GM19438 (cell line): Measurements from ENCODE around the gene TP53I11.

Experiments
- ATAC-seq: cut with Tn5 transposase; IDR thresholded peaks from one replicate; pipeline ENCODE4 v1.9.1; 2021; ENCODE audit warnings: low read depth; ENCODE audit not compliant: unreplicated experiment

TP53I11 gene

DNA sequence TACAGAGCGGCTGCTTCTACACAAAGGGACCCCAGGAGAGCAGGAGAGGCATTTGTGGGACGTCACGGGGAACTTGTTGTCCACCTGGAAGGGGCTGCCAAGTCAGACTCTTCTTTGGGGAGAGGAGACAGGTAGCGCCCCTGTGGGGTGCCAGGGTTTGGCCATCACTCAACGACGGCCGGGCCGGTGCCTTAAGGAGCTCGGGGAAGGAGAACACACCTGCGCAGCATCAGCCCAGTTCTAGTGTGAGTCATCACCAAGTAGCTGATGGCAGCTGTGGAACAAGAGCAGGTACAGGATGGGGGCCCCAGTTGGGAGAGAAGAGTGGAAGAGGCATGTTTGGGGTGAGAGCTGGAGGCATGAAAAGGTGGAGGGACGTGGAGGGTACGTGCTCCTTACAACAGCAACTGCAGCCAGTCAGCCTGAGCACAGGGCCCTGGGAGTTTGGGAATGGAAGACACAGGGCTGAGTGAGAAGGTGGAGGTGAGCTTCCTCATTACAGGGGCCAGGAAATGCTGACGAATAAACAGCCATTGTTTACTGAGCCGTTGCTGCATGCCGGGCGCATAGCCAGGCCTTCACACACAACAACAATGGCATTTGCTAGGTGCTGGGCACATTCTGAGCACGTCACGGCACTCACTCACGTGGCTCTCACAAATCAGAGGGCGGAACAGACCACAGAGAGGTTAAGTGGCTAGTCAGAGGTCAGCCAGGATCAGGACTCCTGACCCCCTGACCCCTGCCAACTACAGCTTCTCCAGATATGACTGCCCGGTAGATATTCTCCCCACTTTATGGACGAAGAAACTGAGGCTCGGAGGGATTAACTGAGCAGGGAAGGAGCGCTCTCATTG lies 29.1 kb upstream of the TP53I11 start:
- ATAC-seq = no peak

GRCh38 chr11:44978961-44979331 lies 28.3 kb upstream of the TP53I11 start:
- ATAC-seq = no peak

DNA sequence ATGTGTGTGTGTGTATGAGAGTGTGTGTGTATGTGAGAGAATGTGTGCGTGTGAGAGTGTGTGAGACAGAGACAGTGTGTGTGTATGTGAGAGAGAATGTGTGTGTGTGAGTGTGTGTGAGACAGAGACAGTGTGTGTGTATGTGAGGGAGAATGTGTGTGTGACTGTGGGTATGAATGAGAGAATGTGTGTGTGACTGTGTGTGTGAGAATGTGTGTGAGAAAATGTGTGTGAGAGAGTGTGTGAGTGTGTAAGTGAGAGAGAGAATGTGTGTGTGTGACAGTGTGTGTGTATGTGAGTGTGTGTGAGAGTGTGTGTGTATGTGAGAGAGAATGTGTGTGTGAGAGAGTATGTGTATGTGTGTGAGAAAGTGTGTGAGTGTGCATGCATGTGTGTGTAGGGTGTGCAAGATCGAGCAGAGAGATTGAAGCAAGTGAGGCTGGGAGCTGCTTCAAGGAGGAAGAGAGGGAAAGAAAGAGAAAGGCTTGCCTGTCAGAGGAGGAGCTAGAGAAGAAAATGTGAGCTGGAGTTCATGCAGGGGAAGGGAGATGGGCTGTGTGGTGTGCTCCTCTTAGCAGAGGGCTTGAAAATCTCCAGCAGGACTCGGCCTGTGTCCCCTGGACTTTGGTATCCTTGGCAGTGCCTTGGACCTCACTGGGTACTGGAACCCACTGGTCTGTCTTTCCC lies 27.7 kb upstream of the TP53I11 start:
- ATAC-seq = no peak

DNA sequence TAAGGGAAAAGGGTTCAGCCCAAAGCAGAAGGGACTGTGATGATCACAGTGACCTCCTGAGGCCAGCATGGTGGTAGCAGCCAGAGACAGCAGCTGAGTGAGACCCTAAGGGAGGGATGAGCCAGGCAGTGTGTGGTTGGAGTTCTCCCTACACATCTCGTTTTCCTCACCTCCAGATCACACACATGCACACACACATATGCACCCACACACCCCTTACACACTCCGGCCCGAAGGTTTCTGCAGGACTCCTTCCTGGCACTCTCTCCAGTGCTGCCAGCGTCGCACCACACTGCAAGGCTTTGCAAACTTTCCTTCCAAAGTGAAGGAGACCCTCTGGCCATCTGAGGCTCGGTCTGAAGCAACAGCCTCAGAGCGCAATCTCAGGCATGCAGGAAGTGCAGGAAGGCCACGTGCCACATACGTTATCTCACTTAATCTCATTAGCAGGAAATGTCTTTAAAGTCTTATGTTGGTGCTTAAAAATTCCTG lies 26.9 kb upstream of the TP53I11 start:
- ATAC-seq = no peak

GRCh38 chr11:44976576-44976975 lies 25.9 kb upstream of the TP53I11 start:
- ATAC-seq = no peak

DNA sequence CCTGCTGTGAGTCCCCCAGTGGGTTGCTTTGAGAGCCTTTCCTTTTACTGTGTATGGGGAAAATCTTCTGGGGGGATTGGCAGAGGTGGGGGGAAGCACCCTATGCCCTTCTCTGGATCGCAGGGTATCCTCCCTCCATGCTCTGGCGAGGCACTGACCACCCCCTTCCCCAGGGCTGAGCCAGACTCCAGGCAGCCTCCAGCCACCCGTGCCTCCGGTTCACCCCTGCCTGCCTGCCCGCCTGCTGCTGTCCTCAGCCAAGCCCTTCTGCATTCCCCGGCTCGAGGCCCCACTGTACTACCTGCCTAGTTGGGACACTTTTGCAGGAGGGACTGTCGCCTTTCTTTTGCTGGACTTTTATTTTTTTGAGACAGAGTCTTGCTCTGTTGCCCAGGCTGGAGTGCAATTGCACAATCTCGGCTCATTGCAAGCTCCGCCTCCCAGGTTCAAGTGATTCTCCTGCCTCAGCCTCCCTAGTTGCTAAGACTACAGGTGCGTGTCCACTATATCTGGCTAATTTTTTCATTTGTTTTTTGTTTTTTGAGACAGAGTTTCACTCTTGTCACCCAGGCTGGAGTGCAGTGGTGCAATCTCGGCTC lies 23.8 kb upstream of the TP53I11 start:
- no peak for ATAC-seq

- ATAC-seq = no peak
These were observed 23.1 kb upstream of the TP53I11 start for GRCh38 chr11:44973632-44974401.

DNA sequence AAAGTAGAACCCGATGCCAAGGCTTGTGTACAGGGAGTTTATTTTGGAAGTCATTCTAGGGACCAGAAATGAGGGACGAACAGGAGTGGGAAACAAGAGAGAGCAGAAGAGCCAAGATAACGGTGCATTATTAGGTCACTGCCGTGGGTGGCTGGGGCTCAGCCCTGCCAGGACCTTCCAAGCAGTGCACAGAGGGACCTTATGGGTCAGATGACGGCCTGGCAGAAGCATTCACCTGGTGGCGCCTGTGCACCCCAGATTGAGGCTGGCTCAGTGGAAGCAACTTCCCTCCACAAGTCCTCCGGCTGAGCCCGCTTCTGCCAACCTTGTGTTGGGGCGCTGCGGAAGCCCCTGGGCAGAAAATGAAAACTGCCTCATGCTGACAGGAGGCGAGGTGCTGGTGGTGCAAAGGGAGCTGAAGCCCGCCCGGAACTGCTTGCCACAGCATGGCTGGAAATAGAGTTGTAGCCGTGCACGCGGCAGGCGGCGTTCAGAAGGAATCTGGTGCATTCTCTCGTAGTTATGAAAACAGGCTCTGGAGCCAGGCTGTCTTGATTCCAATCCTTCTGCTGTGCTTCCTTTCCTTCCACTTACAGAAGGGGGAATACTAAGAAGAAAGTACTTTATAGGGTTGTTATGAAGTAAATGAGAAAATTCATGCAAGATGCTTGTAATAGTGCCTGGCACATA lies 22.2 kb upstream of the TP53I11 start:
- no peak for ATAC-seq

DNA sequence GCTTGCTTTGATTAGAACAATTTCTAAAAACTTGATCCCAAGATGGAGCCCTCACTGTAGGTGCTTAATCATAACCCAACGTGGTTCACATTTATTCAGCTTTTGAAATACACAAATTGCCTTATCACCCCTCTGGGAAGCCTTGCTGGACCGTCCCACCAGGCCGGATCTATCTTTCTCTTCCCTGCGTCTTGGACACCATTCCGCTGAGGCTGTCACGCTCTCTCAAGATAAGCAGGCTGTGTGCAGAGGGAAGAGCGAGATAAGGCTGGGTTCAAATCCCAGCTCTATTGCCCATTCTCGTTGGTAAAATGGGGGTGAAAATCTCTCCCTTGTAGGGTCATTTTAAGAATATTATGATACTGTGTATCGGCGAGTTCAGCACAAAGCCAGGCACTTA lies 20.5 kb upstream of the TP53I11 start:
- ATAC-seq = no peak

GRCh38 chr11:44970293-44970692 lies 19.6 kb upstream of the TP53I11 start:
- no peak for ATAC-seq

- ATAC-seq = no peak
These were observed 19.1 kb upstream of the TP53I11 start for GRCh38 chr11:44969651-44970252.

DNA sequence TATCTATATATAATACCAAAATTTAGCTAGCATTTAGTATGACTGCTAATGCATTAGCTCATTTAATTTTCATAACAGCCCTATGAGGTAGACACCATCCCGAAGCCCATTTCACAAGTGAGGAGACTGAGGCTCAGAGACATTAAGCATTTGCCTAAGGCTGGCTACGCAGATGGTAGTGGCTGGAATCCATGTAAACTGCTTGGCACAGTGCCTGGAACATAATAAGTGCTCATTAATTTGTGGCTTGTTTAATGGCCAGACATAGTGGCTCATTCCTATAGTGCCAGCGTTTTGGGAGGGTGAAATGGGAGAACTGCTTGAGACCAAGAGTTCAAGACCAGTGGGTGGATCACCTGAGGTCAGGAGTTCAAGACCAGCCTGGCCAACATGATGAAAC lies 17.8 kb upstream of the TP53I11 start:
- ATAC-seq = no peak

GRCh38 chr11:44967930-44968496 lies 17.3 kb upstream of the TP53I11 start:
- ATAC-seq = no peak

GRCh38 chr11:44966694-44967093 lies 16.0 kb upstream of the TP53I11 start:
- no peak for ATAC-seq

GRCh38 chr11:44964526-44965209 lies 14.0 kb upstream of the TP53I11 start:
- no peak for ATAC-seq

GRCh38 chr11:44963948-44964347 lies 13.3 kb upstream of the TP53I11 start:
- no peak for ATAC-seq

DNA sequence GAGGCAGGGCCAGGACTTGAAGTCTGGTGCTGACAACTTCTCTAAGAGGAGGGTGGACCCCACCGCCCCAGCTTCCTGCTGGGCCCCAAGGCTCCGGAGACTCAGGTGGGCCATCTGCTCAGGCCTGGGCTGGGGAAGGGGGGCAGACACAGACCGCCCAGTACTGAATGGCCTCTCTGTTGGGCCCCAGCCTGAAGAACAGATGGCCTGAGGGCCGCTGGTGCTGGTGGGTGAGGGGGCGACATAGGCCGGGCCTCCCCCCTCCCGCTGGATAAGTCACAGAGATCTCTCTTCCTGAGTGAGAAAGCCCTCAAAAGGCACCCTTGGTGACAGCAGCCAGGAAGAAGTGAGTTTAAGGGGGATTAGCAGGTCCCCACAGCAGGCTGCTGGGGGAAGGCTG lies 12.5 kb upstream of the TP53I11 start:
- no peak for ATAC-seq

- ATAC-seq = no peak
These were observed 11.8 kb upstream of the TP53I11 start for GRCh38 chr11:44962464-44962863.
